Coronary artery (tissue), 2 donors: ENCODE measurements around the gene ZFHX2.

Experiments
- DNase-seq: peaks from one replicate; pipeline ENCODE4 v3.0.0-alpha.2; 2017; ENCODE audit warnings: low spot score
- H3K27ac ChIP-seq, 2 donors: fragments of 200-600 bp; sonication (generic); one replicate each; pipeline ENCODE4 v1.5.1; 2016 to 2019
- H3K4me3 ChIP-seq: fragments of 200-600 bp; sonication (generic); 2 replicates; pipeline ENCODE4 v1.5.1; 2016; ENCODE audit warnings: mild to moderate bottlenecking, moderate library complexity
- TF ChIP-seq, protein P1 (sequence below): fragments of 200-600 bp; sonication (generic); IDR thresholded peaks from one replicate; pipeline ENCODE4 v1.5.1; 2019; ENCODE audit warnings: antibody characterized with exemption

The ZFHX2 gene

DNA sequence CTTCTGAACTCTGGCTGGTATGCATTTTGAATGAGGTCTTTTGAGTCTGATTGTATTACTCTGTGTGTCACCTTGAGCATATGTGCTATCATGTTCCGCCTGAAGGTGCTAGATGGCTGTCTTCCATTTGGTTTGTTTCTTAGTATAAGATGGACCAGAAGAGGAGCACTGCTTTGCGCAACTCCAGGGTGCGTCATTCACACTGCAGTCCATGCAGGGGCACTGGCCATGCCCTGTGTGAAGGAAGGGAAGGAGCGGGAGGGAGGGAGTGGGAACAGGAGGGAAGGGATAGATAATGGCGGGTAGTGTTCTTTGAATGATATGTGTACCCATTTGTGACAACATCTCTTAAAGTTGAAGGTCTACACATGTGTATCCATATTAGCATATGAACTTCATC is 8.2 kb downstream of the ZFHX2 start:
- TF ChIP-seq, protein P1, sequence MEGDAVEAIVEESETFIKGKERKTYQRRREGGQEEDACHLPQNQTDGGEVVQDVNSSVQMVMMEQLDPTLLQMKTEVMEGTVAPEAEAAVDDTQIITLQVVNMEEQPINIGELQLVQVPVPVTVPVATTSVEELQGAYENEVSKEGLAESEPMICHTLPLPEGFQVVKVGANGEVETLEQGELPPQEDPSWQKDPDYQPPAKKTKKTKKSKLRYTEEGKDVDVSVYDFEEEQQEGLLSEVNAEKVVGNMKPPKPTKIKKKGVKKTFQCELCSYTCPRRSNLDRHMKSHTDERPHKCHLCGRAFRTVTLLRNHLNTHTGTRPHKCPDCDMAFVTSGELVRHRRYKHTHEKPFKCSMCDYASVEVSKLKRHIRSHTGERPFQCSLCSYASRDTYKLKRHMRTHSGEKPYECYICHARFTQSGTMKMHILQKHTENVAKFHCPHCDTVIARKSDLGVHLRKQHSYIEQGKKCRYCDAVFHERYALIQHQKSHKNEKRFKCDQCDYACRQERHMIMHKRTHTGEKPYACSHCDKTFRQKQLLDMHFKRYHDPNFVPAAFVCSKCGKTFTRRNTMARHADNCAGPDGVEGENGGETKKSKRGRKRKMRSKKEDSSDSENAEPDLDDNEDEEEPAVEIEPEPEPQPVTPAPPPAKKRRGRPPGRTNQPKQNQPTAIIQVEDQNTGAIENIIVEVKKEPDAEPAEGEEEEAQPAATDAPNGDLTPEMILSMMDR: no peak
- no peak overlapping the region for H3K27ac ChIP-seq
- H3K4me3 ChIP-seq: no peak overlapping the region
- DNase-seq: no peak

DNA sequence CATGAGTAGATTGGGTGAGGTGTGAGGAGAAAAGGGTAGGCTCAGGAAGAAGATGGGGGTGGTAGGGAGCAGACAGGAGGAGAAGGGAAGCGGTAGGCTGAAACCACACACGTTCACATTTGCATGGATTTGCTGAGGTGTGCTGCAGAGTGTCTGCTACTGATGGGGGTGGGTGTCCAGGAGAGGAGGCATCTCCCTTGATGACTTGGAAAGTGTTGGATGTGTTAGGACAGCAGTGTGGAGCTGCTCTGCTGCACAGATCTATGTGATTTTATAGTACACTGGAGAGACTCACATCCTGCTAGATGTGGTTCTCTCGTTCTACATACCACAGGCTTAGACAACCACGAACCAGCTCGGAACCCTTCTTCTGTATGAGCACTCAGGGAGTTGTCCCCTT is 9.3 kb downstream of the ZFHX2 start:
- no peak overlapping the region for H3K4me3 ChIP-seq
- DNase-seq: no peak
- H3K27ac ChIP-seq: no peak overlapping the region
- TF ChIP-seq, protein P1: no peak

DNA sequence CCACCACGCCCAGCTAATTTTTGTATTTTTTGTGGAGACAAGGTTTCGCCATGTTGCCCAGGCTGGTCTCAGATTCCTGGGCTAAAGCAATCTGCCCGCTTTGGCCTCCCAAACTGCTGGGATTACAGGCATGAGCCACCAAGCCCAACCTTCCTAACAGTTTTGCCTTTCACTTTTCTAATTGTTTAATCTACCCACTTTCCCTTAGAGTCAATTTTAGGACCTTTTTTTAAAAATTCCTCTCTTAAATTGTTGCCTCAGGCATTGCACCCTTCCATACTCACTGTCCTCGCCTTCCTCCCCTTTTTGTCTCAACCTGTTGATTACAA is 11.5 kb downstream of the ZFHX2 start:
- TF ChIP-seq, protein P1: no peak
- no peak overlapping the region for H3K27ac ChIP-seq

DNA sequence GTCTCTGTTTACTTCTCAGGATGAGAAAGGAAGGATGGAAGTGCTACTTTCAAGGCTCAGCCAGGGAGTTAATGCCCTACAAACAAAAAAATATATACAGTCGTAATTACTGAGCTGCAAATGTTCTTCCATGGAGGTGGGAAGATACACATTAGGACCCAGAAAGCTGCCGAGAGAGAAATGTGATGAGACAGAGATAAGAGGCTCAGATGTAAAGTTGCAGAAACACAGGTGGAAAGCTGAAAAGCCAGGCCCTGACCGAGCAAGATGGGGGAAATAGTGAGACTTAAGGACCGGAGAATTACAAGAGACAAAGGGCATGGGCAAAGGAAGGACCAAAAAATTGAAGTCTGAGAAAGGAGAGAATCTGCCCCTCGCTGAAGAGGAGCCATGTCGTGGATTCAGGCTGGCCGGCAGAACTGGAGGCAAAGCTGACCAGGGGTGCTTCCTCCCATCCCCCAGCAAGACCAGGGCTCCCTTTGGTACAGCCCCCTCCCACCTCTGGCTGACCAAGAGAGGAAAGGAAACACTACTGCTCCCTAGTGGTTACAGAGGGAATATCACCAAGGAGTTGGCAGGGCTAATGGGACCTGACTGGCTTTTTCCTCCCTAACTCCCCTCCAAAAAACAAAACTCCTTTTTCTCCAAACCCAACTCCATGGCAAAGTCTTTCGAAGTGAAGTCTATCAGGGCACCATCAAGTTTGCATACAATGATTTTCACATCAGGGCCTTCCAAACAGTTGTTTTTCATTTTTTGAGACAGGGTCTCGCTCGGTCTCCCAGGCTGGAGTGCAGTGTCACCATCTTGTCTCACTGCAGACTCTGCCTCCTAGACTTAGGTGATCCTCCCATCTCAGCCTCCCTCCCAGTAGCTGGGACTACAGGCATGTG is 12.1 kb downstream of the ZFHX2 start:
- TF ChIP-seq, protein P1: peak; percentile 53
- no peak overlapping the region for H3K4me3 ChIP-seq
- DNase-seq: no peak
- H3K27ac ChIP-seq: no peak overlapping the region

More for the DNA sequence above, 11.5 kb downstream of the ZFHX2 start:
- no peak overlapping the region for H3K4me3 ChIP-seq
- DNase-seq: no peak

- H3K4me3 ChIP-seq: no peak overlapping the region
- DNase-seq: no peak
- TF ChIP-seq, protein P1: no peak
- H3K27ac ChIP-seq: no peak overlapping the region
These were observed 12.8 kb downstream of the ZFHX2 start for GRCh38 chr14:23538785-23539184.

DNA sequence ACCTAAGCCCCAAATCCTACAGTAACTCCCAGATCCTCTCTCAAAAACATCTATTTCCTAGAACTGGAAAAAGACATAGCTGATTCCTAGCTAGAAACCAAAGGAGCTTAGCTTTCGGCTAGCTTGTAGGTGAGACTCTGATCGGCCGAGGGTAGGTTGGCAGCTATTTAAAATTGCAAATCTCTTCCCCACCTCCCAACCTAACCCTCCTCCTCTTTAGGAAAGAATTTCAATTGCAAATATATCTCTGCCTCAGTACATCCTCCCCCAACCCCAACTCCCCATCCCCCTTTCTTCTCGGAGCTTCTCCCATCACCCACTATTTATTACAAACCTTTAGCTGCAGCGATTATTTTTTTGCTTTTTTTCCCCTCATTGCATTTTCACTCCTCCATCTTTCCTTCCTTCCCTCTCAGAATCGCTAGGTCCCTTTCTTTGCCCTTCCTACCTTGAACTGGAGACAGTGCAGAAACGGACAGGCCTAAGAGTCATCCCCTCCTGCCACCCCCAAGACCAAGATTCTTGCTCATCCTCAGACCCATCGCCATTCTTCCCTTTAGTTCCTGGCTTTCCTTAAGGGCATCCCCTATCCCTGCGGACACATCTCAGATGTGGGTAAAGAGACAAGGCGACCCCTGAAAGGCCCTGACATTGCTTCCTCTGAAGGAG is 13.4 kb downstream of the ZFHX2 start:
- TF ChIP-seq, protein P1: no peak

More for the DNA sequence above, 13.4 kb downstream of the ZFHX2 start:
- DNase-seq: no peak
- H3K27ac ChIP-seq: no peak overlapping the region
- H3K4me3 ChIP-seq: no peak overlapping the region
